ENCODE results near the gene NR2F1-AS1. TPM values are rescaled to one million over a fixed set of nuclear protein-coding genes. Genes with fewer than 3 reads are reported as not detected.
"Not testable (repeated sequence)": the region's sequence is repeated elsewhere in the genome, so short reads cannot be mapped to it uniquely, and the experiment has no call there.

NR2F1-AS1 gene
- total RNA-seq, 2 donors from 2014 or later = 10.5 to 11.9 TPM

- intact Hi-C loops (cut with DNase I) = no loop called here
- ATAC-seq (no peak), DNase-seq (no peak)
These were observed 163.5 kb downstream of the NR2F1-AS1 start for GRCh38 chr5:93417490-93417889.

- no peak for ATAC-seq
- no peak for DNase-seq
- intact Hi-C loops (cut with DNase I) = no loop called here
These were observed 165.2 kb downstream of the NR2F1-AS1 start for GRCh38 chr5:93415819-93416218.

GRCh38 chr5:93411716-93412115 is 169.3 kb downstream of the NR2F1-AS1 start:
- intact Hi-C loops (cut with DNase I) = no loop called here
- no peak for DNase-seq
- ATAC-seq = no peak

- DNase-seq = no peak
- ATAC-seq = no peak
- intact Hi-C loops (cut with DNase I) = no loop called here
These were observed 171.3 kb downstream of the NR2F1-AS1 start for GRCh38 chr5:93409691-93410090.

- ATAC-seq (no peak), DNase-seq (no peak)
- intact Hi-C loops (cut with DNase I) = no loop called here
These were observed 173.6 kb downstream of the NR2F1-AS1 start for GRCh38 chr5:93407454-93407853.

- ATAC-seq (no peak), DNase-seq (no peak)
- intact Hi-C loops (cut with DNase I) = no loop called here
These were observed 174.0 kb downstream of the NR2F1-AS1 start for GRCh38 chr5:93406971-93407401.

- DNase-seq = no peak
- intact Hi-C loops (cut with DNase I) = no loop called here
- ATAC-seq = no peak
These were observed 176.8 kb downstream of the NR2F1-AS1 start for GRCh38 chr5:93404246-93404645.

- intact Hi-C loops (cut with DNase I) = no loop called here
- ATAC-seq = no peak
- DNase-seq = no peak
These were observed 177.7 kb downstream of the NR2F1-AS1 start for GRCh38 chr5:93403141-93403928.

- intact Hi-C loops (cut with DNase I) = no loop called here
- no peak for ATAC-seq
These were observed 178.6 kb downstream of the NR2F1-AS1 start for GRCh38 chr5:93402451-93402850.

GRCh38 chr5:93401634-93402213 is 179.3 kb downstream of the NR2F1-AS1 start:
- DNase-seq = no peak
- intact Hi-C loops (cut with DNase I) = no loop called here
- ATAC-seq = no peak

More at GRCh38 chr5:93402451-93402850, 178.6 kb downstream of the NR2F1-AS1 start:
- DNase-seq = no peak

GRCh38 chr5:93399675-93400074 is 181.3 kb downstream of the NR2F1-AS1 start:
- intact Hi-C loops (cut with DNase I) = no loop called here
- ATAC-seq = no peak

GRCh38 chr5:93395971-93396379 is 185.0 kb downstream of the NR2F1-AS1 start:
- no peak for ATAC-seq
- intact Hi-C loops (cut with DNase I) = no loop called here
- DNase-seq = no peak

More at GRCh38 chr5:93399675-93400074, 181.3 kb downstream of the NR2F1-AS1 start:
- no peak for DNase-seq

GRCh38 chr5:93395010-93395409 is 186.0 kb downstream of the NR2F1-AS1 start:
- intact Hi-C loops (cut with DNase I) = no loop called here
- no peak for DNase-seq
- no peak for ATAC-seq

GRCh38 chr5:93394301-93394700 is 186.7 kb downstream of the NR2F1-AS1 start:
- intact Hi-C loops (cut with DNase I) = no loop called here
- DNase-seq = no peak
- ATAC-seq = no peak

GRCh38 chr5:93391169-93391568 is 189.8 kb downstream of the NR2F1-AS1 start:
- ATAC-seq; intact Hi-C loops (cut with DNase I): not testable (repeated sequence)

GRCh38 chr5:93385655-93386054 is 195.4 kb downstream of the NR2F1-AS1 start:
- DNase-seq (no peak), ATAC-seq (no peak)
- intact Hi-C loops (cut with DNase I) = no loop called here

More at GRCh38 chr5:93391169-93391568, 189.8 kb downstream of the NR2F1-AS1 start:
- DNase-seq = not testable (repeated sequence)

- DNase-seq = no peak
- intact Hi-C loops (cut with DNase I) = no loop called here
- no peak for ATAC-seq
These were observed 196.0 kb downstream of the NR2F1-AS1 start for GRCh38 chr5:93384995-93385394.

- ATAC-seq (no peak), DNase-seq (no peak)
- intact Hi-C loops (cut with DNase I) = no loop called here
These were observed 197.0 kb downstream of the NR2F1-AS1 start for GRCh38 chr5:93384026-93384425.

GRCh38 chr5:93382188-93382825 is 198.7 kb downstream of the NR2F1-AS1 start:
- ATAC-seq = no peak
- intact Hi-C loops (cut with DNase I) = no loop called here
- no peak for DNase-seq

- intact Hi-C loops (cut with DNase I) = no loop called here
- ATAC-seq = no peak
- DNase-seq = no peak
These were observed 200.0 kb downstream of the NR2F1-AS1 start for GRCh38 chr5:93381057-93381456.
